HG03378 (cell line): ENCODE data around the gene LYPD6B.
A peak's percentile ranks its signal among the peaks of the same experiment; 100 is the strongest.

ENCODE experiments used
- ATAC-seq: cut with Tn5 transposase; IDR thresholded peaks from one replicate; pipeline ENCODE4 v1.9.1; 2021; ENCODE audit warnings: mild to moderate bottlenecking, moderate library complexity; ENCODE audit not compliant: unreplicated experiment

LYPD6B gene

DNA sequence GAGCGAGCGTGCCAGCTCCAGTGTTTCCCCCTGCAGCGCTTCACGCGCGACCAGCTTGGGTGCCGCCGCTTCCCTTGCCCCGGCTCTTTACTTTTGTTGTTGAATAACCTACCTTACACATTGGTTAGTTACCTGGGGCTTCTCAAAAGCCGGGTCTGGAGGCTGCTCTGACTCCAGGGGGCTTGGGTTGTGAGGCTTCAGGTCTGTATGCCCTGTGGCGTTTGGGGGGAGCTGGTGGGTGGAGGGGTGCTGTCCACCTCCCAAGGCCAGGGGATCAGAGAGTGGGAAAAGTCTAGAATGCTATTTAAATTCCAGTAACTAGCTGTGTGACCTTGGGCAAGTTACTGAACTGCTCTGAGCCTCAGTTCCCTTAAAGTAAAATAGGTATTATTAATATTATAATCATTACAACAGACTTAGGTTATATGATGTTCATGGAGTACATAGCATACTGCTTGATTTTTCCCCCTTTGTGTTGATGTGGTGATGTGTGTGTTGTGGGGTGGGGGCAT is 770 bp downstream of the LYPD6B start:
- ATAC-seq, result no peak

DNA sequence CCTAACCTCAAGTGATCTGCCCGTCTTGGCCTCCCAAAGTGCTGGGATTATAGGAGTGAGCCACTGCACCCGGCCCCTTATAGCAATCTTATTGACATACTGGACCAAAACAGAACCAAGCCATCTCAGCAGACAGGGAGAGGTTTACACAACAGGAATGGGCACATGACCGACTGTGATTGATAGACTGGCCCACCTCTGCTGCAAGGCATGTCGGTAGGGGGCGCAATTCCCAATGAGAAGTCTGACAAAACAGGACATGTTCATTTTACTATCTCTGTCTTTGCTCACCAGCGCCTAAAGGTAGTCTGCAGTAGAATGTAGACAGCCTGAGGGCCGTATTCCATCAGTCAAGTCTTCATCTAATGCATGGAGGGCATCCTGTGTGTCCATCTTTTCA is 2.0 kb downstream of the LYPD6B start:
- ATAC-seq, result peak; percentile 53

DNA sequence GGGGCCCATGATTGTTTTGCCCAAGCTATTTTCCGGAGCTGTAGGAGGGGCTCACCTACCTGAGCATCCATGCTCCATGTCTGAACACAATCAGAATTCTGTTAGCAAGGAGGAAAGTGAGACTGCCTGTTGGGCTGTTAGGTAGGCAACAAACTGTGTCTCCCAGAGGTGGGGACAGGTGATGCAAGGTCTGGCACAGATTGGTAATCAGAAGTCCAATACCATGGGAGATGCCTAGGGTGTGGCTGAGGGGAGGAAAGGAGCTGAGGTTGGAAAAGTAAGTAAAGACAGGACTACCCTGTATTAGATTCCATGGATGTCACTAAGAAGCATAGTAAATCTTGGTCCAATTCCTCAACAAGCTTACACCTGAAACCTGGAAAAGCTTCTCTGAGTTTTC is 3.0 kb downstream of the LYPD6B start:
- no peak for ATAC-seq

DNA sequence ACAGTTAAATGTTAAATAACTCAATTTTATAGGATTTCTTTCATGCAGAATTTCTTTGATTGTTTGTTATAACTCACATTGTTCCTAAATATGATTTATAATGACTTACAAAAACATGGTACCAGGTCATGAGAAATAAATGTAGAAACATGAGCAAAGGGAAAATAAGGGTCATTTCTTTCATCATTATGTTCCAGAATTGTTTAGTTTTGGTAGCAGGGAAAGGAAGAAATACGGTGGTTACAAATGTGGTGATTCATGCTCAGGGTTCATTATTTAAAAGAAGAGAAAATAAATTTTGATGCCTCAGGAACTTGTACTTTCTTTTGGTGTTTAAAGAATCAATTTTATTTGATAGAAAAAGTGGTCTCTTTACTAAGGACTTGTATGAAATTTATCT is 4.4 kb downstream of the LYPD6B start:
- ATAC-seq, result no peak

DNA sequence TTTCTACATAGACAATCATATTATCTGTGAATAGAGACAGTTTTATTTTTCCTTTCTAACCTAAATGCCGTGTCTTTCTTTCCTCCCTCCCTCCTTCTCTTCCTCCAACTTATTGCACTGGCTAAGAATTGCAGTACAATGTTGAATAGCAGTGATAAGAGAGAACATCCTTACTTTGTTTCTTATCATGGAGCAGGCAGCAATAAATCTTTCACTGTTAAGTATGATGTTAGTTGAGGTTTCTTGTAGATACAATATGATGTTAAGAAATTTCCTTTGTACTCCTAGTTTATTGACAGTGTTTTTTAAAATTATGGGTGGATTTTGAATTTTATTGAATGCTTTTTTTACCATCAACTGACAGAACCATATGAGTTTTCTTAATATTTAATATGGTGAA is 6.0 kb downstream of the LYPD6B start:
- ATAC-seq, result no peak

DNA sequence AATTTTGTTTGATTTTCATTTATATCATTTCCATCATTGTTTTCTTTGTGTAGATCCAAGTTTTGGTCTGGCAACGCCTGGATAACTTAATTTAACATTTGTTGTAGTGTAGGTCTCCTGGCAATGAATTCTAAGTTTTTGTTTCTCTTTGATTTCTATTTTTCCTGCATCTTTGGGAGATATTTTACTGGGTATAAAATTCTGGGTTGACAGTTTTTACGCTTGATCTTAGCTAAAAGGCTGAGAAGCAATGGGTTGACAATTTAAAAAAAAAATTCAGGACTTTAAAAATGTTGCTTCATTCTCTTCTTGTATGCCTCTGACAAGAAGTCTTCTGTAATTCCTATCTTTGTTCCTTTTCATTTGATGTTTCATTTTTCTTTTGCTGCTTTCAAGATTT is 8.6 kb downstream of the LYPD6B start:
- ATAC-seq, result no peak

DNA sequence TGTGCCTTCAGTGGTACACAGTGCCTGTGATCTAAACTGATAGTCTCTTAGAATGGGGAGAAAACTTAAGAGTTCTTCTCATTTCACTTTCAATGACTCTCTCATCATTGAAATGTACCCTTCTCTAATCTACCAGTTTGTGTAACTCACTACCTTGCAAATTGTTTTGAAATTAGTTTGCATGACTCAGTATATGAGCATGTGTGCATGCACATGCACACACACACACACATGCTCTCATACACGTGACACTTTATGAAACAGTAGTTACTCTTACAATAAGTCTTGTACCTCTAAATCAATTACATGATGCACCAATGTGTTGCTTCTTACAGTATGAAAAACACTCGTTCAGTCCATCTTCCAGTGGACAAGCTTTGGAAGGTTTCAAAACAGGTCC is 10.6 kb downstream of the LYPD6B start:
- peak; percentile 34 for ATAC-seq

DNA sequence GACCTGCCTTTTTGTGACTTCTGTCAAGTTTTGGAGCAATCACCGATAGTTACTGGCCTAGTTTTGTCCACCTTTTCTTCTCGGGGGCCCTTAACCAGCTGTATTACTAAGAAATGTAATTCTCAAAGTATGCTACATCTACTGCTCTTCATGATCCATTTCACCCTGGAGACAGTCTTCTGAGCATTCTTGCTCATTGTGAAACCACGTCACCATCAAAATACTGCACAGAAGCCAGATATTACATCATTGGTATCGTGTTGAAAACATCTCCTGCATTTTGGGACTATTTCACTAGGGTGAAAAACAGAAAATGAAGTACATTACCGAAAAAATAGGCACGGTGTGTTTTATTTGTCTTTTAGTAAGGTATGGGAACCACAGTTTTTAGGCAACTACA is 11.7 kb downstream of the LYPD6B start:
- peak; percentile 95 for ATAC-seq

DNA sequence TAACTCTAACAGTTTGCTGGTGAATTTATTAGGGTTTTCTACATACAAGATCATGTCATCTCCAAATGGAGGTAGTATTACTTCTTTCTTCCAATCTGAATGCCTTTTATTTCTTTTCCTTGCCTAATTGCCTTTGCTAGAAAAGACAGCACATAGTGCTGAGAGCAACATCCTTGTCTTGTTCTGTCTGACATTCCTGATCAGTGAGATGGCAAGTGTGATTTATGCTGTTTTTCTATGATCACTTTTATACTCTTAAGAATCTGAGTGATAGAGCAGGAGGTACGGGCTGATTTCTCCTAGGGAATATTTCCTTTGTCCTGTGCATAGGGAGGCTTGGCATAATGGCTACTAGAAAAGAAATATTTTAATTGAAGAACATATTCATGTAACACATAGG is 17.3 kb downstream of the LYPD6B start:
- no peak for ATAC-seq

DNA sequence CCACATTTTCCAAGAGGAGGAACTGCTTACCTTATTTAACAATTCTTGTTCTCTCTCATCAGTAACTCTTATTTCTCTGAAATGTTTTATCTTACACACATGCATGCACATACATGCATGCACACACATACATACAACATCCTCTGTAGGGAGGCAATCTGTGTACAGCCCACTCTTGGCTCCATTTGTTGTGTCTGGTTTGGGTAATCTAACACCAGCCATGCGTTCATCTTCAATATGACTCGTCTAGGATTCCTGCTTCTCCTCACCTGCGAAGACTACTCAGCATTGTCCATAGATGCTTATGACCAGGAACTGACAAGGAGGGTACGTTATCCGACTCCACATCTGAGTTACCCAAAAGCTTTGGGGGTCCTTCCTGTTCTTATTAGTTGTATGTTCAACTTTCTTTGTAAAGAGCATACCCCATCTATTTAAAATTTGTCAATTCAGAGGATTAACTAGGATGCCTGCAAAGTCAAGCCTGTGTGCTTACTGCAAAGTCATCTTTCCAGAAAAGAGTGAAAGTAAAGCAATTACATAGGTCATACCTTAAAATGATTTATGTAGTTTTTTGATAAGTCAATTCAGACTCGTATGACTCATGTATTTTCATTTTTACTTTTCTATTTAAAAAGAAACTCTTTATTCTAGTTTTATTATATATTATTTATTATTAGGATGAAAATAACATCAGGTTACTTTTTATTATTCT is 18.2 kb downstream of the LYPD6B start:
- no peak for ATAC-seq

DNA sequence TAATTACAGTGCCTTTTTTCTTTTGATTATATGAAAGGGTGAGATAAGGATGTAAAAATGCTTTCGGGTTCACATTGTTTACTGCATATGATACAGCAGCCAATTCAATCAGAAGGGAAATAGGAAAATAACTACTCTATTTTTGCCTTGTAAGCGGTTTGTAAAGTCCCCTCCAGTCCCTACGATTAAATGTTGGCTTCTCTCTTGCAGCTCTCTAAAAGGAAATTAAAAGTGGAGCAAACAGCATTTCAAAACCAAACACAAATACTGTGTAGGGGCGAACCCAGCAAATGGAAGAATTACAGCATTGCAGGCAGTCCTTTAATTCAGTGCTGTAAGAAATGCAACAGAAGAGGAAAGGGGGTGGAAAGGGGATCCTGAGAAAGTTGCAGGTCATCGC is 18.9 kb downstream of the LYPD6B start:
- ATAC-seq, result no peak

DNA sequence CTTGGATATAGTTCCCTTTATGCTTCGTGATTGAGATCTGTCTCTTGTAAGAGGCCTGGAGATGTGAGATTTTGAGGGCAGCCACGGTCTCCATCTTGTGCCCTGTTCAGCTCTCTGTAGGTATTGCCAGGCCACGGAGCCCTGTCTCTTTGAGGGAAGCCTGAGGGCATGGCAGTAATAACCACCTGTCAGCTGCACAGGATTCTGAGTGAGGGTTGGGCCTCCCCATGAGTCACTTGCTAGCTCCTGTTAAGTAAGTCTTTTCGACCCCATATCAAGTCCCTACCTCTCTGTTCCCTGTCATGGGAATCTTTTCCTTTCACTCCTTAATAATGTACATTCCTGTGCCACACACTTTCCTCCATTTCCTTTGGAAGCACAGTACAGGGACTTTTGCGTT is 20.4 kb downstream of the LYPD6B start:
- ATAC-seq, result no peak

DNA sequence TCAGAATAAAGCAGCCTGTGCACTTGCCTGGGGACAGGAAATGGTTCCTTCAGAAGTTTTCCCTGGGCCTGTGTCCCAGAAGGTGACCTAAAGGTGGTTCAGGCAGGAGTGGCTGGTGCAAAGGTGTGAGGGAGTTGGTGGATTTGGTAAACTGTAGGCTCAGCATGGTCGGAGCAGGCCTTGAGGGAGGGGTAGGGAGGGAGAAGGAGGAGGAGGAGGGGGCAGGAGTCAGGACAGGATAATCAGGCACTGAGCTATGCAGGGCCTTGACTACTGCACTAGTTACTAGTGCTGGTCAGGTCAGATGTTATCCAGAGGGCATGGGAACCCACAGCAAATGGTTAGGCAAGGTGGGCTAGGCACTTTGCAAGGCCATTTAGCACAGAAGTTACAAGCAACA is 21.3 kb downstream of the LYPD6B start:
- no peak for ATAC-seq

DNA sequence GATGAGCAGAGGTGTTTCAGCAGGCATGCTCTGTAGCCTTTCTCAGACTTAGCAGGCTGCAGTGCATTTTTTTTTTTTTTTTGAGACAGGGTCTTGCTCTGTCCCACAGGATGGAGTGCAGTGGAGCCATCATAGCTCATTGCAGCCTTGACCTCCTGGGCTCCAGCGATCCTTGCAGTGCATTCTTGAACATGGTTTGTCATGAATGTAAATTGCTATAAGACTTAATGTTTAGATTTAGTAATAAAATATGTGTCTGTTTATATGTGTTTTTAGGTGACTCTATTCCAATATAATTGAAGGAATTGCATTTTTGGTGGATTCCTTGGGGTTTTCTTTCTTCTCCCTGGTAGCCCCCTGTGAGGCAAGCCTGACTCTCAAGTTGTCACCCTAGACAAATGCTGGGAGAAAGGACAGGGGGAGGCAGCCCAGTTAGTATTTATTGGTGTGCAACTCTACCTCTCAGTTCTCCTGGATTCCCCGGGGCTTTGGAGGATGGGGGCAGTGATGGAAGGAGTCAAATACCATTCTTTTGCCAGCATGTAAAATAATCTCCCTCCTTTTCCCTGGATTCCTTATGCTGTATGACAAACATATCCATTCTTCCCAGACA is 22.7 kb downstream of the LYPD6B start:
- ATAC-seq, result no peak

DNA sequence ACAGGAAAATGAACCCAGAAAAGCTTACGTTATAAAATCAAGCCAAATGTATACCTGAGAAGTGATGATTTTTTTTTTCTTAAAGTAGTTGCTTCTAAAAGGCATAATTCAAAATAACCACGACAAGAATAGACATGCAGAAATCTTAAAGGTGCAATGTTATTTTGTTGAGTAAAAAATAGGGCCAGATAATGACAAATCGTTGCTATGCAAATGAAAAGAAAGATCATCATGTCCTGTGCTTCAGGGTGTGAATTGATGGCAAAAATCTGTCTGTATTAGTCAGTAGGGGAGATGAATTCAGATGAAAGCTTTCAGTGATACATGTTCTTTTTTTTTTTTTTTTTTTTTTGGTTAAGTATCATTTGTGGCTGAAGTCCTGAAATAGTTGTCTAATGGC is 24.0 kb downstream of the LYPD6B start:
- no peak for ATAC-seq

DNA sequence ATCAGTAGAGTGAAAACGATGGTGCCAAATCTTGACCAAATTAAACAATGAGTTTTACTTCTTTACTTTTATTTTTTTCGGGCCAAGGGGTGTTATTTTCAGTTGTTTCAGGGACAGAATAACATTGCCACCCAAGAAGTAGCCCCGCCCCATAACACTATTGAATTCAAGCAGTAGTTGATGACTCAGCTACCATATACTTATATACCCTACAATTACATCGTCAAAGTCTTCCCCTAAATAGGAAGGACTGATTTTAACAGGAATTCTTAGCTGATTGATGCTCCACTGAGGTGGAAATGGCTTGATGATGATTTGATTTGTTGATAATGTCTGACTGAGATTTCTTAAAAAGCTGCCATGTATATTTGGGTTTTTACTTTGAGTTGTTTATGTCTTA is 24.7 kb downstream of the LYPD6B start:
- no peak for ATAC-seq

DNA sequence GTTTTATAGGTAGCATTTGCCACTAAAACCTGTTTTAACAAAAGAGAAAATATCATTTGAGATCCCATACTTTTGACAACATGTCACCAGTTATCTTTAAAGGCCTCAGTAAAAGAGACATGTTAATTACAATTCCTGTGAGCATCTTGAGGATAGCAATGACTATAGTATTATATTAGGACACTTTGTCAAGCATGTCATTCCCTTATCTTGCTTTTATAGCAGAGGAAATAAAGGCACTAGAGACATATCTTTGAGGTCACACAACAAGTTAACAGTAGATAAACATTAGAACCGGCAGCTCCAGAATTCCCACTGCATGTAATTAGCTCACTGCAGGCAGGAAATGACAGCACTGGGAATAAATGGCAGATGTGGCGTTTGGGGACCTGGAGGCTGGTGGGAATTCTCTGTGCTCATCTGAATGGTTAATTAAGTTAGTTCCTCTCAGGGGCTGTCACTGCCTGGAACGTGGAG is 25.9 kb downstream of the LYPD6B start:
- no peak for ATAC-seq

DNA sequence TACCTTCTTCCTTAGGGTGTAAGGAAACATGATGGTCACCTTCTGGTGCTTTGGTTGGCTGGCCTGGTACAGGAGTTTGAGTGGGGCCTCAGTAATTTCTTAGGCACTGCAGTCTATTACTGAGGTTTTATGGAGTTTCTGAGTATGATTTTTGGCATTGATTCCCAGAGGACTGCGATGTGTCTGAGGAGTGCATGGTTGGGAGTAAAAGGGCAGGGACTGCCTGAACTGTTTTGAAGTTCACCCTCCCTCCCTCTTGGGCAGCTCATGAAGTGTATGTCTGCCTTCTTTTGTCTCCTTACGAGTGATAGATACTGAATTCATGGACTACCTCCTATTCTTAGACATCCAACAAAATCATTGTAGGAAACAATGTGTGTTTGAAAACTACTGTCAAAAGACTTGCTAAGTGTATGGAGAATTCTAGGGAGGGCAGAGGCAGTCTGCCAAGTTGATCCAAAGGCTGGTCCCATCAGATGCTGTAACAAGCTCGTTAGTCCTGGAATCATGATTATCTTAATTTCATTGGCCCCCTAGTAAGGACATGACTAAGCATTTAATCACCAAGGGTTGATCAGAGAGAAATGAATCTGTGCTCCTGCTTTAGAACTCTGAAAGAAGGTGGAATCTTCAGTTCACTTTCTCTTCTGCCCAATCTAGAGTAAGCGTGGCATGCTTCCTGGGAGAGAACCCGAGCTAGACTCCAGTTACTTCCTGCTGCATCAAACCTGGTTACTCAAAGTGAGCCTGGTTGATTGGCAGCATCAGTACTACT is 26.5 kb downstream of the LYPD6B start:
- no peak for ATAC-seq

DNA sequence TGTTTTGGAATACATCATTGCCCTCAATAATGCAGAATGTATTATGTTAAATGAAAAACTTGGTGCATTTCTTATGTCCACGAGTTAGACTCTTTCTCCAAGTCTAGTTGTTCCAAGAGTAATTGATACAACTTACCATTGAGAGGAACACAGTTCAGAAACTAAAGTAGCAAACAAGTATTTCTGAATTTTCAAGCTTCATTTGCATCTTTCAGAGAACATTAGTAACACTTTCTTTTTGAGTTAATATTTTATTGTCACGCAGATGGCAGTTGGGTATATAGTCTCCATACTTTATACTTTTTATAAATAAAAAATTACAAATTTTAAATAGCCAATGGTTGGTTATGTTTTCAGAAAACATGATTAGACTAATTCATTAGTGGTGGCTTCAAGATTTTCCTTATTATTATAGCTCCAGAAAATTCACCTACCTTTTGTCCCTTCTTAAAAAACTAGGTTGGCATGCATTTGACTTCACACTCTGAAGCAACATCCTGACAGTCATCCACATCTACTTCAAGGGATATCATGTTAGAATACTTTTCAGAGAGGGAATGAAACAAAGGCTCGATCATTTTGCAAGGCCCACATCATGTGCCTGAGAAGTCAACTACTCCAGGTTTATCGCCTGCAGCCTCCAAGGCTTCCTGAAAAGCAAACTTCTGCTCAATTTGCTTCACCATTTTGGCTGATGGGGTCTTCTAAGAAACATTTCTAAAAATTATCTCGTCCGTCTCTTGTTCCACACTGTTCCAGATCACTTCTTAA is 29.9 kb downstream of the LYPD6B start:
- ATAC-seq, result no peak

DNA sequence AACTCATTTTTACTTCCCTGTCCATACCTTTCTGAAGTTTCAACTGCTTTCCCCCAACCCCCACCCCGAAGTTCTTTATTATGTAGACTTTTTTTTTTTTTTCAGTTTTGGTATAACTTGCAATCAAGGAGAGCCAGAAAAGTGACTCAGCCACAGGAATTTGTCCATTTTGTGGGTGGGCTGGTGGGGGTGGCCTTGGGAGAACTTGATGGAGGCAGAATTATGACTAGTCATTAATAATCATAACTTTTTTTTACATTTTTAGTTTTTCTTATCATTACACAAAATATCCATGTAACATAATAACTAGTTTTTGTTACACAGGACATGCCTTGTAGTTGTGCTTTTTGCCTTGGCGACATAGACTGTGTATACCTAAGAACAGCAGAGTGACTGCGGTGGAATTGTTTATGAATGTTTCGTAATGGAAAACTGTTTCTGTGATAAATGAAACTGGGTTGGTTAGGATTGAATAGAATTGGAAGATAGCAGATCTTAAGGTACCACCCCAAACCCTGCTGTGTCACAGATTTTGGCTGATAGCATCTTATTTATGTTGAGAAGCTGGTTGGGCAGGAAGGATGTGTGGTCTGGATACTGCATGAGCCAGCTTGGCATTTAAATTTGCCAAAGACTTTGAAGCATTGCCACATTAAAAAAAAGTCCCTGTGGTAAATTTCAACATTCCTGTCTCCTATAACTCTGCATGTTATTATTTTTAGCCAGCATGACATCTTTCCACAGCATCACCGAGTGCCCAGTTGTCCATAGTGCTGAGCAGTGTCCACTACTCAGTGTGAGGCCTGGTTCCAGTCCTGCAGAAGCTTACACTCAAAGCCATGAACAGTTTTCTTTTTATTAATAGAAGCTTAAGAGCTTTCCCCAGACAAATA is 30.7 kb downstream of the LYPD6B start:
- no peak for ATAC-seq
